ENCODE measurements around the gene CEACAM3.
A peak's percentile ranks its signal among the peaks of the same experiment; 100 is the strongest.
"Not testable (repeated sequence)": the region's sequence is repeated elsewhere in the genome, so short reads cannot be mapped to it uniquely, and the experiment has no call there.

Gene CEACAM3

GRCh38 chr19:41796362-41796761 is at the start of gene CEACAM3:
CEACAM3 (plus strand) TSS chr19:41796587; CDS start chr19:41796678, 91 bp downstream.
- Histone ChIP-seq H3K4me3 (ENCODE audit: low read length) (no peak within 1 kb of the TSS), H3K4me1 (ENCODE audit: control insufficient read depth, insufficient read depth, low read length) (no peaks in the 10 kb centered on the region), H3K27ac (ENCODE audit: low read depth, low read length) (no peak within 1 kb of the TSS), H3K9ac (ENCODE audit: low read length) (no peak within 1 kb of the TSS), H3K36me3 (ENCODE audit: control insufficient read depth, insufficient read depth, low read length) (no peaks in the 10 kb centered on the region), H3K27me3 (ENCODE audit: control insufficient read depth, insufficient read depth, low read length) (peaks cover 6% of the 10 kb centered on the region)

GRCh38 chr19:41746593-41747227 is 49.7 kb upstream of the CEACAM3 start:
- H3K36me3 ChIP-seq (ENCODE audit: control insufficient read depth, insufficient read depth, low read length), result no peaks in the 10 kb centered on the region
- H3K4me1 ChIP-seq (ENCODE audit: control insufficient read depth, insufficient read depth, low read length), result no peaks in the 10 kb centered on the region
- H3K4me3 ChIP-seq (ENCODE audit: low read length), result no peak overlapping the region
- H3K9ac ChIP-seq (ENCODE audit: low read length), result no peak overlapping the region
- no peak overlapping the region for H3K27ac ChIP-seq (ENCODE audit: low read depth, low read length)
- peaks cover 4% of the 10 kb centered on the region for H3K27me3 ChIP-seq (ENCODE audit: control insufficient read depth, insufficient read depth, low read length)

- no peaks in the 10 kb centered on the region for H3K4me1 ChIP-seq (ENCODE audit: control insufficient read depth, insufficient read depth, low read length)
- no peak overlapping the region for H3K9ac ChIP-seq (ENCODE audit: low read length)
- H3K36me3 ChIP-seq (ENCODE audit: control insufficient read depth, insufficient read depth, low read length), result no peaks in the 10 kb centered on the region
- H3K27ac ChIP-seq (ENCODE audit: low read depth, low read length), result no peak overlapping the region
- H3K4me3 ChIP-seq (ENCODE audit: low read length), result no peak overlapping the region
- no peaks in the 10 kb centered on the region for H3K27me3 ChIP-seq (ENCODE audit: control insufficient read depth, insufficient read depth, low read length)
Observed at GRCh38 chr19:41748012-41748411, 48.4 kb upstream of the CEACAM3 start.

- H3K4me1 ChIP-seq (ENCODE audit: control insufficient read depth, insufficient read depth, low read length); H3K27me3 ChIP-seq (ENCODE audit: control insufficient read depth, insufficient read depth, low read length); H3K4me3 ChIP-seq (ENCODE audit: low read length); H3K36me3 ChIP-seq (ENCODE audit: control insufficient read depth, insufficient read depth, low read length); H3K9ac ChIP-seq (ENCODE audit: low read length): not testable (repeated sequence)
- peak overlapping the region; percentile 30 for H3K27ac ChIP-seq (ENCODE audit: low read depth, low read length)
Observed at GRCh38 chr19:41750248-41751134, 45.9 kb upstream of the CEACAM3 start.

GRCh38 chr19:41753159-41753558 is 43.2 kb upstream of the CEACAM3 start:
- no peaks in the 10 kb centered on the region for H3K4me1 ChIP-seq (ENCODE audit: control insufficient read depth, insufficient read depth, low read length)
- H3K36me3 ChIP-seq (ENCODE audit: control insufficient read depth, insufficient read depth, low read length), result no peaks in the 10 kb centered on the region
- no peak overlapping the region for H3K4me3 ChIP-seq (ENCODE audit: low read length)
- no peak overlapping the region for H3K27ac ChIP-seq (ENCODE audit: low read depth, low read length)
- no peaks in the 10 kb centered on the region for H3K27me3 ChIP-seq (ENCODE audit: control insufficient read depth, insufficient read depth, low read length)
- H3K9ac ChIP-seq (ENCODE audit: low read length), result no peak overlapping the region

GRCh38 chr19:41753936-41754529 is 42.4 kb upstream of the CEACAM3 start:
- Histone ChIP-seq H3K27me3 (ENCODE audit: control insufficient read depth, insufficient read depth, low read length) (no peaks in the 10 kb centered on the region), H3K27ac (ENCODE audit: low read depth, low read length) (no peak overlapping the region), H3K9ac (ENCODE audit: low read length) (no peak overlapping the region), H3K4me3 (ENCODE audit: low read length) (no peak overlapping the region), H3K4me1 (ENCODE audit: control insufficient read depth, insufficient read depth, low read length) (no peaks in the 10 kb centered on the region), H3K36me3 (ENCODE audit: control insufficient read depth, insufficient read depth, low read length) (no peaks in the 10 kb centered on the region)

GRCh38 chr19:41755328-41755913 is 41.0 kb upstream of the CEACAM3 start, which contains the start of gene CEACAM6:
CEACAM6 (plus strand) TSS chr19:41755530; CDS start chr19:41755639, 109 bp downstream.
- Histone ChIP-seq H3K27ac (ENCODE audit: low read depth, low read length) (no peak within 1 kb of the TSS), H3K36me3 (ENCODE audit: control insufficient read depth, insufficient read depth, low read length) (no peaks in the 10 kb centered on the region), H3K9ac (ENCODE audit: low read length) (no peak within 1 kb of the TSS), H3K4me1 (ENCODE audit: control insufficient read depth, insufficient read depth, low read length) (no peaks in the 10 kb centered on the region), H3K4me3 (ENCODE audit: low read length) (no peak within 1 kb of the TSS), H3K27me3 (ENCODE audit: control insufficient read depth, insufficient read depth, low read length) (no peaks in the 10 kb centered on the region)

GRCh38 chr19:41758846-41759245 is 37.5 kb upstream of the CEACAM3 start:
- H3K27me3 ChIP-seq (ENCODE audit: control insufficient read depth, insufficient read depth, low read length), result no peaks in the 10 kb centered on the region
- no peak overlapping the region for H3K27ac ChIP-seq (ENCODE audit: low read depth, low read length)
- no peak overlapping the region for H3K4me3 ChIP-seq (ENCODE audit: low read length)
- no peaks in the 10 kb centered on the region for H3K36me3 ChIP-seq (ENCODE audit: control insufficient read depth, insufficient read depth, low read length)
- H3K4me1 ChIP-seq (ENCODE audit: control insufficient read depth, insufficient read depth, low read length), result no peaks in the 10 kb centered on the region
- no peak overlapping the region for H3K9ac ChIP-seq (ENCODE audit: low read length)

GRCh38 chr19:41767115-41767514 is 29.3 kb upstream of the CEACAM3 start:
- Histone ChIP-seq H3K9ac (ENCODE audit: low read length) (no peak overlapping the region), H3K27ac (ENCODE audit: low read depth, low read length) (no peak overlapping the region), H3K4me1 (ENCODE audit: control insufficient read depth, insufficient read depth, low read length) (no peaks in the 10 kb centered on the region), H3K27me3 (ENCODE audit: control insufficient read depth, insufficient read depth, low read length) (no peaks in the 10 kb centered on the region), H3K36me3 (ENCODE audit: control insufficient read depth, insufficient read depth, low read length) (no peaks in the 10 kb centered on the region), H3K4me3 (ENCODE audit: low read length) (no peak overlapping the region)

GRCh38 chr19:41768105-41768504 is 28.3 kb upstream of the CEACAM3 start:
- not testable (repeated sequence) for H3K4me3 ChIP-seq (ENCODE audit: low read length); H3K27ac ChIP-seq (ENCODE audit: low read depth, low read length); H3K4me1 ChIP-seq (ENCODE audit: control insufficient read depth, insufficient read depth, low read length); H3K36me3 ChIP-seq (ENCODE audit: control insufficient read depth, insufficient read depth, low read length); H3K9ac ChIP-seq (ENCODE audit: low read length); H3K27me3 ChIP-seq (ENCODE audit: control insufficient read depth, insufficient read depth, low read length)

GRCh38 chr19:41769608-41770007 is 26.8 kb upstream of the CEACAM3 start:
- Histone ChIP-seq H3K36me3 (ENCODE audit: control insufficient read depth, insufficient read depth, low read length) (no peaks in the 10 kb centered on the region), H3K4me3 (ENCODE audit: low read length) (no peak overlapping the region), H3K27ac (ENCODE audit: low read depth, low read length) (no peak overlapping the region), H3K4me1 (ENCODE audit: control insufficient read depth, insufficient read depth, low read length) (no peaks in the 10 kb centered on the region), H3K27me3 (ENCODE audit: control insufficient read depth, insufficient read depth, low read length) (no peaks in the 10 kb centered on the region), H3K9ac (ENCODE audit: low read length) (no peak overlapping the region)

GRCh38 chr19:41771410-41771809 is 25.0 kb upstream of the CEACAM3 start:
- H3K27ac ChIP-seq (ENCODE audit: low read depth, low read length), result no peak overlapping the region
- H3K4me1 ChIP-seq (ENCODE audit: control insufficient read depth, insufficient read depth, low read length), result no peaks in the 10 kb centered on the region
- H3K4me3 ChIP-seq (ENCODE audit: low read length), result no peak overlapping the region
- no peaks in the 10 kb centered on the region for H3K36me3 ChIP-seq (ENCODE audit: control insufficient read depth, insufficient read depth, low read length)
- no peak overlapping the region for H3K9ac ChIP-seq (ENCODE audit: low read length)
- H3K27me3 ChIP-seq (ENCODE audit: control insufficient read depth, insufficient read depth, low read length), result no peaks in the 10 kb centered on the region
